ENCODE results near the gene TRIO.

- TF ChIP-seq POLR2A (IDR thresholded peaks at IDR 0.05) (no peak), EP300 (IDR thresholded peaks at IDR 0.05; ENCODE audit: low read depth) (no peak), CTCF (IDR thresholded peaks at IDR 0.05) (no peak), POLR2AphosphoS5 (IDR thresholded peaks at IDR 0.05) (no peak)
These were observed 223.6 kb downstream of the TRIO start for GRCh38 chr5:14366763-14367162.

Measured in transverse colon (tissue), 4 donors.